KG1 (cell line): ENCODE results near the gene SEZ6L2.

Experiments used
- DNase-seq: peaks from one replicate; lab custom pipeline; 2025; lab: John Stamatoyannopoulos, UW

The SEZ6L2 gene

DNA sequence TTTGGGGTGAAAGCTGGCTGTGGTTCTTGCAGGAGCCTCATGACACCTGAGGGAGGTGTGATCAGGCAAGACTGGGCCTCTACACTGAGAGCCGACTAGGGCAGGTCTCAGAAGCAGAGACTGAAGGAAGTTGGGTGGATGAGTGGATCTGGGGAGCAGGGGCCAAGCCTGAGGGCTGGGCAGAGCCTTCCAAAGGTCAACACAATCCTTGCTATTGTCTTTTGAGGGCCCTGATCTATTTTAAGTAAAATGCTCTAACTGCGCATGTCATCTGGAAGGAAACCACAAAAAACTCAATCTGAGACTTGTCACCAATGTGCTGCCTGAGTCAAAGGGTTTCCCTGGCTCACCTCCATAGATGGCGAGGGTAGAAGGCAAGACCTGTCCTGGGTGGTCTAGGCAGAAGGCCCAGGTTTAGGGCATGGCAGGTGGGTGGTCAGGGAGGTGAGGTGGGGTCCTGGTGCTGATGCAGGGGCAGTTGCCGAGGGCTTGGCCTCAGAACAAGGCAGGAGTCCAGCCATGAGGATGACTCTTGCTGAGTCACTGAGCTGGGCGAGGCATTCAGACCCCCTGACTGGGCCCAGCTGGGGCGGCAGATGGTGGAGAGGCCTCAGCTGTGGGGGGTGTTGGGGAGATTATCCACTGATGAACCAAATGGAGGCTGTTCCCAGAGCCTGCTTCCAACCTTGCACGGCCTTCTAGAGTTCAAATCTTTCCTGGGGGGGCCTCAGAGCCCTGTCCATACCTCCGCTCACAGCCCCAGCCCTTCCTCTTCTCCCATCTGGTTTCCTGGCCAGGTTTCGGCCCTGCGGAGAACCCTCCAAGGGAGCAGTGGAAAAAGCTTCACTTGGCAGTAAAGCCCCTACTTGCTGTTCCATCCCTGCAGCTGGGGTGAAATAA is 74.0 kb downstream of the SEZ6L2 start:
- DNase-seq, result no peak

DNA sequence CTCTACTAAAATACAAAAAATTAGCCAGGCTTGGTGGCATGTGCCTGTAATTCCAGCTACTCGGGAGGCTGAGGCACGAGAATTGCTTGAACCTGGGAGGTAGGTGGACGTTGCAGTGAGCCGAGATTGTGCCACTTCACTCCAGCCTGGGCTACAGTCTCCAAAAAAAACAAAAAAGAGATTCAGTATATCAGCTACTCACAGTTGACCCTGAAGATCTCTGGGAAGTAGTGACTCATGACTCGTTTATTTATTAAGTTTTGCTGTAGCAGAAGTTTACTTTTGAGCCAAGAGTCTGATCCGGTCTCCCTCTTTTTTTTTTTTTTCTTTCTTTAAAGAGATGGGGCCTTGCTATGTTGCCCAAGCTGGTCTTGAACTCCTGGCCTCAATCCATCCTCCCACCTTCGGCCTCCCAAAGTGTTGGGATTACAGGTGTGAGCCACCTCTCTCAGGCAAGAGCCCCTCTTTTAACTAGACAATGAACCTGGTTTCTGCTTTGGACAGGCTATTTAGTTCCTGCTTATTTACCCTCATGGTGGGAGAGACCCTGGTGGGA is 74.7 kb downstream of the SEZ6L2 start:
- DNase-seq, result no peak

DNA sequence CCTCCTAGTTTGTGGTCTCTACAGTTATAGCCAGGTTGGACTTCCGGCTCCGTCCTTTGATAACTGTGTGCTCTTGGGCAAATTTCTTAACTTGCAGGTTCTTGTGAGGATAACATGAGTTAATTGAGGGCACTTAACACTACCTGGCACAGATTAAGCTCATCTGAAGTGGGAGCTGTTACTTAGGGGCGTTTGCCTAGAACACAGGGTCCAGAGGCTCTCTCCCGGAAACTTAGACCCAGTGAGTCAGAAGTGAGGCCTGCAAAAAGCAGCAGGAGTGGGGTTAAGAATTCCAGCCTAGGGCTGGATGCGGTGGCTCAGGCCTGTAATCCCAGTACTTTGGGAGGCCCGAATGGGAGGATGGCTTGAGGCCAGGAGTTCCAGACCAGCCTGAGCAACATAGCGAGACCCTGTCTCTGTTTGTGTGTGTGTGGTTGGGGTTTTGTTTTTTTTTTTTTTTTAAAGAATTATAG is 77.7 kb downstream of the SEZ6L2 start:
- no peak for DNase-seq
